GM03348 (cell line): ENCODE data around the gene LOXL3.
A peak's percentile ranks its signal among the peaks of the same experiment; 100 is the strongest.

Experiments
- DNase-seq: peaks from one replicate; pipeline ENCODE4 v3.0.0; 2012; ENCODE audit warnings: low spot score

The LOXL3 gene, protein sequence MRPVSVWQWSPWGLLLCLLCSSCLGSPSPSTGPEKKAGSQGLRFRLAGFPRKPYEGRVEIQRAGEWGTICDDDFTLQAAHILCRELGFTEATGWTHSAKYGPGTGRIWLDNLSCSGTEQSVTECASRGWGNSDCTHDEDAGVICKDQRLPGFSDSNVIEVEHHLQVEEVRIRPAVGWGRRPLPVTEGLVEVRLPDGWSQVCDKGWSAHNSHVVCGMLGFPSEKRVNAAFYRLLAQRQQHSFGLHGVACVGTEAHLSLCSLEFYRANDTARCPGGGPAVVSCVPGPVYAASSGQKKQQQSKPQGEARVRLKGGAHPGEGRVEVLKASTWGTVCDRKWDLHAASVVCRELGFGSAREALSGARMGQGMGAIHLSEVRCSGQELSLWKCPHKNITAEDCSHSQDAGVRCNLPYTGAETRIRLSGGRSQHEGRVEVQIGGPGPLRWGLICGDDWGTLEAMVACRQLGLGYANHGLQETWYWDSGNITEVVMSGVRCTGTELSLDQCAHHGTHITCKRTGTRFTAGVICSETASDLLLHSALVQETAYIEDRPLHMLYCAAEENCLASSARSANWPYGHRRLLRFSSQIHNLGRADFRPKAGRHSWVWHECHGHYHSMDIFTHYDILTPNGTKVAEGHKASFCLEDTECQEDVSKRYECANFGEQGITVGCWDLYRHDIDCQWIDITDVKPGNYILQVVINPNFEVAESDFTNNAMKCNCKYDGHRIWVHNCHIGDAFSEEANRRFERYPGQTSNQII

DNA sequence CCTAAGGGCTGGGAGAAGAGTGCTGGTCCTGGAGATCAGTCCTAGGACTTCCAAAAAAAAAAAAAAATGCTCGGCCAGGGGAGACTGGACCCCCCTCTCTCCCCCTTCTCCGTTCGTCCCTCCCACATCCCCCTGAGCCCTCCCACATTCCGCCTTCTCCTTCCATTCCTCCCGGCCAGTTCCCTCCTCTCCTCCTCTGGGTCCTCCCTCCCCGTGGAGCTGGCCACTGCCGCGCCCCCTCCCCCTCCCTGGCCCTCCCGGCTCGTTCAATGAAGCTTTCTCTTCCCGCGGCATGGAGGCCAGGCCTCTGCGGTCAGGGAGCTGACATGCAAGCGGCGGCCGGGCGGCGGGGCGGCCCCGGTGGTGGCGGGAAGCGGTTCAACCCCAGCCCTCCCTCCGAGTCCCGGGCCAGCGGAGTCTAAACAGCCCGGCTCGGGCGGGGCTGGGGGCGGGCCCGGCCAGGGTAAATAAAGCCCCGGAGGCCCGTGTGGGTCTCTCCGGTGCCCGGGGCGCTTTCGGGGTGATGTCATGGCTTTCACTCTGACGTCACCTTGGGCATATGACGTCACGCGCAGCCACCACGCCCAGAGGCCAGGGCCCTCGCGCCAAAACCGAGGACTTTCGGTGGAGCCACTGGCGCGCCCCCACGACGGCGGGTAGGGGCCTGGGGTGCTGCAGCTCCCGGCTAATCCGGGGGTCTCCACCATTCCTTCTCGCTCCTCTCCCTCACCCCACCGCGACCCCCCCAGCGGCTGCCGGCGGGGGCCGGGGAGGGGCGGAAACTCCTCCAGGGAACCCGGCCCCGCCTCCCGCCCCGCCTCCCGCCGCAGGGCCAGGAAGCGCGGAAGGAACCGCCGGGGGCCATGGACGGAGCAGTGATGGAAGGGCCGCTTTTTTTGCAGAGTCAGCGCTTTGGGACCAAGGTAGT, at the start of gene LOXL3, which contains the start of gene DOK1:
TSS of gene LOXL3 (minus strand) at position 51 of the 928 bp plus-strand sequence. CDS start 1,308 bp downstream, outside the sequence.
TSS of gene DOK1 (plus strand) at position 829 of the 928 bp plus-strand sequence. CDS start at position 864, 35 bp downstream.
- peak; percentile 95 for DNase-seq

DNA sequence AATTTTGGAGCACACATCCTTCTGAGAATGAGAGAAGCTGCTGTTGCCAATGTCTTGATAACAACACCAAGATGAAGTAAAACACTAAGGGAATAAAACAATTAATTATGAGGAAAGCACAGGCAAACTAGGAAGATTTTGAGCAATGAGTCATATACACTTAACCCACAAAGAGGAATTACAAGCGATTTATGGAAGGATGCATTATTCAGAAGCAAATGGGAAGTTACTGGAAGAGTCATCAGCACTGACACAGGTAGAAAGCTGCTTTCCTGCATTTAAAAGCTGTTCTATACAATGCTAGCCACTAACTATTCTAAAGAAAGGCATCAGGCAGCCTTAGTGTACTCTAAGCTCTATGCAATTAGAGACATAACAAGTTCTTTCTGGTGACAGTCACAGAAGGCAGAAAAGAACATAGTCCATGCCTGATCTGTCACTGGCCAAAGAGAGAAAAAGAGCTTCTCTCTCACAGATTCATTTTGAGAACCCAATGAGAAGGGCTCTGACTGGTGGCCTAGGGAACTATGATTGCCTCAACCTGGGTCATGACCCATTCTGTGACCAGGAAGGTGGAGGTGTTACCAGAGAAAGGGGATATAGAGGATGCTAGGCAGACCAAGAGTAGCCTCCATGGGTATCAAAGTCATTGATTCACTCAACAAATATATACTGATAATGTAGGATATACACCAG, 49.0 kb upstream of the LOXL3 start:
- peak; percentile 52 for DNase-seq

DNA sequence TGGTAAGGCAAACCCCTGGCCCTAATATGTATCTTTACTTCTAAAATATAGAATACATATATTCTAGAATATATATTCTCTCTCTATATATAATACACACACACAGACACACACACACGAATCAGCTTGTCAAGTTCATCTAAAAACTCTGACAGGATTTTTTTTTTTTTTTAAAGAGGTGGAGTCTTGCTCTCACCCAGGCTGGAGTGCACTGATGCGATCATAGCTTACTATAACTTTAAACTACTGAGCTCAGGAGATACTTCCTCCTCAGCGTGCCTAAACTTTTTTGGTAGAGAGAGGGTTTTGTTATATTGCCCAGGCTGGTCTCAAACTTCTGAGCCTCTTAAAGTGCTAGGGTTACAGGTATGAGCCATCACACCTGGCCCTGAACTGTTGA, 45.9 kb upstream of the LOXL3 start:
- DNase-seq: no peak

DNA sequence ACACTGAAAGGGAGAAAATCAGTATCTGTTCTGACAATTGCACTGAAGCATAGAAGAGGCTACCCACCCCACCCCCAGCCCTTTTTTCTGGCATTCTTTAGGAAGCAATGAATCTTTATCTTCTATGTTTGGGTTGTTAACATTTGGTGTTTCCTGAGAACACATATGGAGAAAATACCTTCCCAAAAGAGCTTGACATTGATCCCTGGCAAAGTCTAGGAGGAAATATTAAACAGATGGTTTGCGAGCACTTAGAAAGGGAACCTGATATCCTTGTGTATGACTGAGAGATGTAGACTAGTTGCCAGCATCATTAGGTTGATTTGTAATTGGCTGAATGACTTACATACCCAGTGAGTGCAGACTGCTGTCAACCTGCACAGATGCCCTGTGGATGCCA, 43.7 kb upstream of the LOXL3 start:
- DNase-seq: no peak

DNA sequence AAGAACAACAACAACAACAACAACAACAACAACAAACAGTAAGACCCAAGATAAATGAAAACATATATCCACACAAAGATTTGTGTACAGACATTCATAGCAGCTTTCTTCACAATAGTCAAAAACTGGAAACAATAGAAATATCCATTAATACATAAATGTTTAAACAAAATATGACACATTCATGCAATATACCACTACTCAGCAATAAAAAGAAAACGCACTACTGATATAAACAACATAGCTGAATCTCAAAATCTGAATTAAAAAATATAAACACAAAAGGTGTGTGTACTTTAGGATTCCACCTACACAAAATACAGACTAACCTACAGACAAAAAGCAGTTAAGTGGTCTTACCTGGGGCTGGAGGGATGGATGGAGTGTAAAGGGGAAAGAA, 42.8 kb upstream of the LOXL3 start:
- DNase-seq: no peak

DNA sequence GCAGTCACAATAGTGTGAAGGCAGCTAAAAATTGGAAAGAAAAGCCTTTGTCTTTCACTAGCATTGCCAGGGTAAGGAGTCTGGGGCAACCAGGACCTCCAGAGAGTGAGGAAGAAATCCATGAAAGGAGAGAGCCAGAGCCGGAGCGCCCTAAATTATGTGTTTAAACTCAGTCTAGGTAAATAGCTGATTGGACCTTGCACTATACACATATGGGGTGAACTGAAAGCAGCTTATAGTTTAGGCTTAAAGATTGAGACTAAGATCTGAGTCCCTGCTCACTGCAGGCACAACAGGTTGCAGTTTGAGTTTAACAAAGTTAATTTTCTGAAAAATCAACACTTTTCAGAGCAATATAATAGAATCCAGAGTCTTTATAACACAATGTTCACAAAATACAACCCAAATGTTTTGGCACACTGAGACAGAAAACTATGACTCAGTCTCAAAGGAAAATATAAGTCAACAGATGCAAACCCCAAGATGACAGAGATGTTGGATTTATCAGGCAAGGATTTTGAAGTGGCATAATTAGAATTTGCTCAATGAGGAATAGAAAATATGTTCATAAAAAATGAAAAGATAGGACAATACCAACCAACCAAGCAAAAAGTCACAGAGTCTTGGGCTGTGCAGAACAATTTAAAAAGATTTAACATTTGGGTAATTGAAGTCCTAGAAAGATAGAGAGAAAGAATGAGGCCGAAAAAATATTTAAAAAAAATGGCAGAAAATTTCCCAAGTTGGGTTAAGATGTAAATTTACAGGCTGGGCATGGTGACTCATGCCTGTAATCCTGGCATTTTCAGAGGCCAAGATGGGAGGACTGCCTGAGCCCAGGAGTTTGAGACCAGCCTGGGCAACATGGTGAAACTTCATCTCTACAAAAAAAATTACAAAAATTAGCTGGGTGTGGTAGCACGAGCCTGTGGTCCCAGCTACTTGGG, 40.4 kb upstream of the LOXL3 start:
- DNase-seq: peak; percentile 12

DNA sequence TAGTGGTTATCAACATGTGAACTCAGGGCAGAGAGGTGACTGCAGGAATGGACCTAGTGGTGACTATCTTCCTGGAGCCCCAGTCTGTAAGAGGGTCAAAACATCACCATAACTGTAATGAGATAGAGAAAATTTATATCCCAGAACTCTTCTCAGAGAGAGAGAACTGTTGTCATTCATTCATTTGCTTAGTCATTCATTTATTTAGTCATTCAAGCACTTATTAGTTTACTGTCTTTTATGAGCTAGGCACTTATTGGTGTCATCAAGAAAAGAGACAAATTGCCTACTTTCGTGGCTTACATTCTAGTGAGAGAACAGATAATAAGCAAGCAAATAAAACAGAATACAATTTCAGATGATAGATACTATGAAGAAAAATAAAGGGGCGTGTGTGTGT, 34.9 kb upstream of the LOXL3 start:
- no peak for DNase-seq

DNA sequence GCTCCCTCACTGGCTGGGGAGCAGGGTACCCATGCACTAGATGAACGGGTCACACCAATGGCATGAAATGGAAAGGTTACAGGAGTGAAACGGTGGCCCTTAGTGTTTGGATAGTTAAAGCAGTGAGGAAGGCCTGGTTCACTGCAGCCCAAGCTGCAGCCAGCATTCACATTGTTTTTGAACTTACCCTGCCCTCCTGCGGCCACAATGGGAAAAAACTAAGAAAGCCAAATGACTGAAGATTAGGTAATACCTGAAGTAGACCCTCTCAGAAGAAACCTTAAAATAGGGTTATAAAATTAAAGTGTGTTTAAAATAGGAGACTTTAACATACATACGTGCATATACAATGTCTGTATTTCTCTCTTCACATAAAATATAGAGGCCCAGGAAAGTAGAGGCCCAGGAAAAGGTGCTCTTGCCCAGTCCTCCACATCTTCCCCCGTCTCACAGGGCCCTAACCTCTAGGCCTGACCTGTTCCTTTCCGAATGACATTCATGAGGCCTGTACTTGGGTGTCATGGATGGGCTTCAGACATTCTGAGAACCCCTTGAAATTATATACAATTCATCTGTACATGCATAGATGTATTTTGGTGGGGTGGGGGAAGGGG, 34.0 kb upstream of the LOXL3 start:
- peak; percentile 84 for DNase-seq

DNA sequence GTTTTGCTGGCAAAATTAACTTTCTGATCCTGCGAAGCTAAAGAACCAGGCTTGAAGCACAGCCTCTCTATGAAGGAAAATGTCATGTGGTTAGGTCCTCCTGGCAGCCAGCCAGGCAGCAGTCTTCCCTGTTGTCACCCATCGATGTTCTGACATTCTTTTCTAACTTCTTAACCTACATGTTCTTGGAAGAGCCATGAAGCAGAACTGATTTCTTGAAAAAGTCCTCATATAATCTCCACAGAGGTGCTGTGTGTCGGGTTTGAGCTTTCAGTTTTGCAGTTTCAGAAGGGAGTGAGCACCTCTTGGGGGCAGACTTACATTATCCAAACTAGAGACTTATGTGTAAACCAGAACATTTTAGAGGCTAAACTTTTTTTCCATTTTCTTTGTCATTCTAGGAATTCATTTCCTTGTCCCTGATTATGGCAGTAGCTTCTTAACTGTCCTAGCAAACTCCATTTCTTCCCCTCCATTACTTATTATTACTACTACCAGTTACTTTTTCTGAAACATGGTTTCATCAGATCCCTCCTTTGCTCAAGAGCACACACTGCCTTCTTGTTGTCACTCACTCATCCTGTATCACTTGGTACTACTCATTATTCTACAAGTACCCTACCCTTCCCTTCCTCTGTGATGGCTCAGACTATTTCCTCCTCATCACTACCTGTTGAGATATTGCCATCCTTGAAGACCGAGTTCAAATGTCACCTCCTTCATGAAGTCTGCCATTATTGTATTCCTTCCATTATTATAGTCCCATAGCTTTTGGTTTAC, 31.9 kb upstream of the LOXL3 start:
- DNase-seq: peak; percentile 33

DNA sequence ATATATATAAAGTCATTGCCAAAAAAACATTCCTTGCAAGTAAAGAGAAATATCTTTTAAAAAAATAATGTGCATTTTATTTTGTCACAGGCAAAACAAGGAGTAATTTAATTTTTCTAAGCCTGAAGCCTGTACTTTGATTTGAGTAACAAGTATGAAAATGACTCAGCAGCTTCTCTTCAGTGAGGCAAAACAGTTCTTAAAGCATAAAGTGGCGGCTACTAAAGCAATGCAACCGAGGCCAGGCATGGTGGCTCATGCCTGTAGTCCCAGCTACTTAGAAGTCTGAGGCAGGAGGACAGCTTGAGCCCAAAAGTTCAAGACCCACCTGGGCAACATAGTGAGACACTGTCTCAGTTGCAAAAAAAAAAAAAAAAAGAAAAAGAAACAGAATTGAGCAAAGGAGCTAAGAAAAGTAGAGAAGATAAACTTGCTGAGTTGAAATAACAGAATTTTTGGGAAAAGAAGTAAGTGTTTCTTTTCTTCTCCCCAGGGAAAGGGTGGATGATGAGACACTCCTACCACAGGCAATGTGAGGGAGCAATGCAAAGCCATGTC, 30.4 kb upstream of the LOXL3 start:
- peak; percentile 14 for DNase-seq

DNA sequence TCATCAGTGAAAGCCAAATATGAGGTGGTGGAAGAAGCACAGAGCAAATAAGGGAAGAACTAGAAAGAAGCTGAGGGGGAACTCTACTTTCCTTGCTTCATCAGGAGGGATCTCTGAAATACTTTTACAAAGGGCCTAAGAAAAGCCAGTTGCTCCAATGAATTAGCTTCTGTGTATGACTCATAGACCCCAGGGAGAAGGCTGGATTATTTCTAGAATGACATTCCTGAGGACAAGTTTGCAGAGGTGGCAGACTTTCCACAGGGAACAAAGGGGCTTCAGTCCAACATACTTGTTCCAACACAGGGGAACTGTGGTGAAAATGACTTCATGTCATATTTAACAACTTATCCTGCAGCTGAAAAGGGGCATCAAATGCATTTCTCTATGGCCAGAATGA, 29.8 kb upstream of the LOXL3 start:
- peak; percentile 51 for DNase-seq

DNA sequence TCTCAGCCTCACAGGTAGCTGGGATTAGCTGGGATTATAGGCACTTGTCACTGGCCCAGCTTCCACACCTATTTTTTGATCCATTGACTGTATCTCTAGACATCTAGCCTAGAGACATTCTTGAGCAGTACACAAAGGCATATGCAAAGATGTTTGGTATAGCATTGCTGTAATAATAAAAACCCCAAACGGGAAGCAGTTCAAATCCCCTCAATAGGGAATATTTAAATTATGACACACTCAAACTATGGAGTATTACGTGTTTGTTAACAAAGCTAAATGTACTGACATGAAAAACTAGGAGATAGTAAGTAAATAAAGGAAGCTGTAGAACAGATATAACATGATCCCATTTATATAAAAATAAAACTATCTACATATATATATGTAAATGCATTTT, 28.4 kb upstream of the LOXL3 start:
- no peak for DNase-seq

DNA sequence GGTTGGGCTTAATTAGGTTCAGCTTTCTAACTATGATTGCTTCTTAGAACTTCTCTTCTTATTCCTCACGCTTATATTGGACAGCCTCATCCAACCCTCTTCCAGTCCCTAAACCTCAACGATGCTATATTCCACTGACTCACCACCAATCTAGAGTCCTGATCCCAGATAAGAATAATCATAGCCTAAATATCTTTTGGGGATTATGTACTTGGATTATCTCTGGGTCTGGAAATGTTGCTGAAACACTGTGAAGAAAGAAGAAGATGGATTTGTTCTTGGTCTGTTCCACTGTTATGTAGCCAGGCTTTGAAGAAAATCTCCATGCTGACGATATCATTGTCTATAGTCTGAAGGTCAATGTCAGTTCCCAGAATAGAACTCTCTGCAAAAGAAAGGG, 27.7 kb upstream of the LOXL3 start:
- DNase-seq: no peak

DNA sequence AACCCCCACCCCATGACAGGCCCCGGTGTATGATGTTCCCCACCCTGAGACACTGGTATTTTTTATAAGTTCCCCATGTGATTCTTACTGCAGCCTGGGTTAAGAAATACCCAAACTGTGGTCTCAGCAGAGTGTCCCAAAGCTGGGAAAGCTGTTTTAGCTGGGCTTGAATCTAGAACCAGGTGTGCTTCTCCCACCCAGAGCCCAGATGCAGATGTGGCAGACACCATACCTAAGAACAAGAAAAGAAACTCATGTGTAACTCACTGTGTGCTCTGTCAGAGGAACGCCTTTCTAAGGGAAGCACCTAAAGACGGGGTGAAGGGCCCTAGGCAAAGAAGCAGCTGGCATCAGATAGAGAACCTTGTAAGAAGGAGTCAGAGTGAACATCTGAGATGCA, 24.7 kb upstream of the LOXL3 start:
- no peak for DNase-seq

DNA sequence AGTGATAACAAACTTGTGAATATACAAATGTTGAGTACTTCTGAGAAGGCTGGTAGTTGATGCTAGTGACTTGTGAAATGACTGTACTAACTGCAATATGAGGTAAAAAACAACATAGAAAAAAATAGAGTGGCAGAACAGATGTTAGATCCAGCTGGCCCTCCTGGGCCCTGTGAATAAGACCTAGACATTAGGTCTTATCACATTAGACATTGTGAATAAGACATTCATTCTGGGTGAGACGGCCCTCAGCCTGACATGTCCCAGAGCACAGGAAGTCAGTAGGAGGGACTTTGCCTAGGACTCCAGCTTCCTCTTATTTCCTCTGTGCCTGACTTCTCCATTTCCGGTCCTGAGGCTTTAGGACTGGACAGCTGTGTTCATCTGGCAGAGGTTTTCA, 23.7 kb upstream of the LOXL3 start:
- peak; percentile 29 for DNase-seq

DNA sequence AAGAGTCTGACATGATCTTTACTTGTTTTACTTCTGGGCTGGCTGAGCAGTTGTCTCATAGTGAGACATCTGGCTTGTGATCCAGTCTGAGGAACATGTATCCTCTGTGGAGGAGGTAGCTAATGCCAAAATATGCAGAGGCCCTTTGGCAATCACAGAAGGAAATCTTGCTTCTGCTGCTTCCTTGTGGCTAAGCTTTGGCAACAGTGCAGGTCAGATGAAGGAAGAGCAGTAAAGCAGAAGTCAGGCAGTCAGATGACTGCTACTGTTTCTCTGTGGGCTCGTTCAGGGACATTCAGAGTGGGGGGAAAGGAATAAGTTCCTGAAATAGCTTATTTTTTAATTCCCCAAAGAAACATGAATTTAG, 23.1 kb upstream of the LOXL3 start:
- DNase-seq: peak; percentile 82

DNA sequence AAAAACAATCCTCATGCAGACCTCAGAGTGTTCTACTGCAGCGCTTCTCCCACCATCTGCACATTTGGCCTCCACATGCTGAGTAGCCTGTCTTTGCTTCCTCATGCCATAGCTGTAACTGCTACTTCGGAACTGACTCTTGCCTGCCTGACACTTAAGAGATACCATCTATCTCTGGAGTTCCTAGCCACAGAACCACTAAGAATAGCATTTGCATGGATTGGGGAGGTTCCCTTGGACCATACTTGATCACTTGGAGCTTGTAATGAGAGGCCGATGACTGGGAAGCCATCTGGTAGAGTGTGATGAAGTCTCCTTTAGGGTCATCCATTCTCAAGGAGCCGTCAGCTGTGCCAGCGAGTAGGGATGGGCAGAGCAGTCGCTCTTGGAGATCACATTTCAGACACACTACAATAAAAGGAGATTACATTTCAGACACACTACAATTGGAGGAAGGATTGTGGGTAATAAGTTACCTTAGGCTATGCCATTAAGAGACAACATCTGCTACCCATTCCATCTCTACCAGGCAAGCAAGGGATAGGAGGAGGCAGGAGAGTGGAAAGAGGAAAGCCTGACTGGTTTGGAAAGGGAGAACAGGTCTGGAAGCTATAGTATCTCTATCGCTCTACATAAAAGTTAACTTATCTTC, 22.6 kb upstream of the LOXL3 start:
- peak; percentile 59 for DNase-seq

DNA sequence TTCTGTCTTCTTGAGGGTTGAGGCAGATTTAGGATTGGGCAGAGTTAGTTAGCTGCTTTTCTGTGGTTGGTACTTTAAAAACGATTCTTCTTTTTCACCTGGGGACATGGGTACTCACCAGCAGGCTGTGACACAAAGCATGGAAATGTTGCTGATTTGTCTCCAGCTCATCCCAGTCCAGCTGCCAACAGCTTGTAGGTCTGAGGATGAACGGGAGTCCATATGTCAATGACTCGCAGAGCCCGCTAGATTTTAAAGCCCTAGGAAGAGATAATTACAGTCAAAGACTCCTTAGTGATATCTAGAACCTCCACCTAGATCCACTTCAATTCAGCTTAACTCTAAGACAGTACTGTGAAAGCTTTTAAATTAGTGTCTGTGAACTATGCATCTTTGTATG, 21.6 kb upstream of the LOXL3 start:
- DNase-seq: no peak
